Uterus (tissue), 2 donors: Measurements from ENCODE around the gene ZNF761.

Source experiments
- POLR2A ChIP-seq, 2 donors: fragments of 450-650 bp; IDR thresholded peaks; one replicate each; pipeline ENCODE4 v1.6.1; 2016; ENCODE audit warnings: antibody characterized with exemption in 2 of 2, mild to moderate bottlenecking in 1 of 2, moderate library complexity in 1 of 2
- TF ChIP-seq, protein P1 (sequence below), 4 experiments: fragments of 200-600 bp in 2 of 4; fragments of 450-650 bp in 2 of 4; sonication (generic) in 2 of 4; IDR thresholded peaks; one replicate each; pipeline ENCODE4 v1.5.1; 2016 to 2019; ENCODE audit warnings: antibody characterized with exemption in 4 of 4, mild to moderate bottlenecking in 2 of 4, moderate library complexity in 1 of 4

- TF ChIP-seq, protein P1, sequence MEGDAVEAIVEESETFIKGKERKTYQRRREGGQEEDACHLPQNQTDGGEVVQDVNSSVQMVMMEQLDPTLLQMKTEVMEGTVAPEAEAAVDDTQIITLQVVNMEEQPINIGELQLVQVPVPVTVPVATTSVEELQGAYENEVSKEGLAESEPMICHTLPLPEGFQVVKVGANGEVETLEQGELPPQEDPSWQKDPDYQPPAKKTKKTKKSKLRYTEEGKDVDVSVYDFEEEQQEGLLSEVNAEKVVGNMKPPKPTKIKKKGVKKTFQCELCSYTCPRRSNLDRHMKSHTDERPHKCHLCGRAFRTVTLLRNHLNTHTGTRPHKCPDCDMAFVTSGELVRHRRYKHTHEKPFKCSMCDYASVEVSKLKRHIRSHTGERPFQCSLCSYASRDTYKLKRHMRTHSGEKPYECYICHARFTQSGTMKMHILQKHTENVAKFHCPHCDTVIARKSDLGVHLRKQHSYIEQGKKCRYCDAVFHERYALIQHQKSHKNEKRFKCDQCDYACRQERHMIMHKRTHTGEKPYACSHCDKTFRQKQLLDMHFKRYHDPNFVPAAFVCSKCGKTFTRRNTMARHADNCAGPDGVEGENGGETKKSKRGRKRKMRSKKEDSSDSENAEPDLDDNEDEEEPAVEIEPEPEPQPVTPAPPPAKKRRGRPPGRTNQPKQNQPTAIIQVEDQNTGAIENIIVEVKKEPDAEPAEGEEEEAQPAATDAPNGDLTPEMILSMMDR (IDR thresholded peaks at IDR 0.05): no peak
- no peak for TF ChIP-seq POLR2A (IDR thresholded peaks at IDR 0.05)
Observed at GRCh38 chr19:53506728-53507127, 74.9 kb downstream of the ZNF761 start.
